ENCODE data around the gene SNX10. TPM values are rescaled to one million over a fixed set of nuclear protein-coding genes. Genes with fewer than 3 reads are reported as not detected.
A peak's percentile ranks its signal among the peaks of the same experiment; 100 is the strongest.

The SNX10 gene
- total and polyA plus RNA-seq, 11 donors = 0.36 to 22.1 (median 1.1) TPM

DNA sequence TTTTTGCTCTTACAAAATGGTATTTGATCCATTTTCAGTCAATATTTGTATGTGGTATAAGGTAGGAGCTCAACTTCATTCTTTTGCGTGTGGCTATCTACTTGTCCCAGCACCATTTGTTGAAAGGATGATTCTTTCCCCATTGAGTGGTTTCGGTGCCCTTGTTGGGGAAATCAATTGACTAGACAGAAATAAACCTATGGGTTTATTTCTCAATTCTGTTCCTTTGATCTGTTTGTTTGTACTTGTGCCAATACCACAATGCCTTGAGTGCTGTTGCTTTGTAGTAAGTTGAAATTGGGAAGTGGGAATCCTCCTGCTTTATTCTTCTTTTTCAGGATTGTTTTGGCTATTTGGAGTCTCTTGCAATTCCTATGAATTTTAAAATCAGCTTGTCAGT lies 41.0 kb downstream of the SNX10 start:
- DNase-seq = no peak
- WGBS, 4 donors = 93 to 98% (median 93%) methylated on average over 2 of the region's 2 CpGs
- Histone ChIP-seq H3K27me3 (no peaks in the 10 kb centered on the region), H3K27ac (no peak overlapping the region), H3K9me3 (peaks cover 0 to 10% (median 0%) of the 10 kb centered on the region in 12 donors), H3K4me3 (no peak overlapping the region), H3K4me1 (peaks cover 0 to 64% (median 0%) of the 10 kb centered on the region in 12 donors), H3K36me3 (no peaks in the 10 kb centered on the region)
- no peak for TF ChIP-seq POLR2A (IDR thresholded peaks at IDR 0.05)
- TF ChIP-seq, protein P1, sequence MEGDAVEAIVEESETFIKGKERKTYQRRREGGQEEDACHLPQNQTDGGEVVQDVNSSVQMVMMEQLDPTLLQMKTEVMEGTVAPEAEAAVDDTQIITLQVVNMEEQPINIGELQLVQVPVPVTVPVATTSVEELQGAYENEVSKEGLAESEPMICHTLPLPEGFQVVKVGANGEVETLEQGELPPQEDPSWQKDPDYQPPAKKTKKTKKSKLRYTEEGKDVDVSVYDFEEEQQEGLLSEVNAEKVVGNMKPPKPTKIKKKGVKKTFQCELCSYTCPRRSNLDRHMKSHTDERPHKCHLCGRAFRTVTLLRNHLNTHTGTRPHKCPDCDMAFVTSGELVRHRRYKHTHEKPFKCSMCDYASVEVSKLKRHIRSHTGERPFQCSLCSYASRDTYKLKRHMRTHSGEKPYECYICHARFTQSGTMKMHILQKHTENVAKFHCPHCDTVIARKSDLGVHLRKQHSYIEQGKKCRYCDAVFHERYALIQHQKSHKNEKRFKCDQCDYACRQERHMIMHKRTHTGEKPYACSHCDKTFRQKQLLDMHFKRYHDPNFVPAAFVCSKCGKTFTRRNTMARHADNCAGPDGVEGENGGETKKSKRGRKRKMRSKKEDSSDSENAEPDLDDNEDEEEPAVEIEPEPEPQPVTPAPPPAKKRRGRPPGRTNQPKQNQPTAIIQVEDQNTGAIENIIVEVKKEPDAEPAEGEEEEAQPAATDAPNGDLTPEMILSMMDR (IDR thresholded peaks at IDR 0.05) = no peak
- intact Hi-C loops (cut with DNase I) = no loop called here
- ATAC-seq = no peak

DNA sequence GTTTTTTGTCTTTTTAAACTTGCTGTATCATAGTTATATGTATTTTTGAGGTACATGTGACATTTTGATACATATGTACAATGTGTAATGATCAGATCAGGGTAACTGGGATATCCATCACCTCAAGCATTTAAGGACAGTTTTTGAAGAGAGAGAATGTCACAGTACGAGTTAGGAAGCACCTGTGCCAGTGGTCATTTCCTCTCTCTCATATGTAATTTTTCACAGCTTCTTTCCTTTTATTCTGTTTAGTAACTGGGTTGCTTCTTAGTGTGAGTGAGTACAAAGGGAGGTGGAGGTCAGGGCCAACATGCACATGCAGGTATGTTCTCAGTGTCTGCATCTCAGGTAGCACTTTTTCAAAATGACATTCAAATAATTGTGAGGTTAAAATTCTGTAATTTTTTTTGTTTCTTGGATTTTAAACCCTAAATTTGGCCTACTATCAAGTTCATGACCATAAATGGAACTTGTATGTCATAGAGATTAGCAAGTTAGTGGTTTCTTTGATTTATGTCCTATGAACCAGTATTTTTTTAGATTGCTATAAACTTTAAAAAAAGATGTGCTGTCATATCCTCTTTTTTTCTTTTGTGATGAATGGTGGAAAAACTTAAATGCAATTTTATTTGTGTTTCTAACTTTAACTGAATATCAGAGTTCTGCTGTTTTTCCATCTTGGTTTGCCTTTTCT lies 42.7 kb downstream of the SNX10 start:
- TF ChIP-seq, protein P1 (IDR thresholded peaks at IDR 0.05) = no peak
- TF ChIP-seq POLR2A (IDR thresholded peaks at IDR 0.05) = no peak

DNA sequence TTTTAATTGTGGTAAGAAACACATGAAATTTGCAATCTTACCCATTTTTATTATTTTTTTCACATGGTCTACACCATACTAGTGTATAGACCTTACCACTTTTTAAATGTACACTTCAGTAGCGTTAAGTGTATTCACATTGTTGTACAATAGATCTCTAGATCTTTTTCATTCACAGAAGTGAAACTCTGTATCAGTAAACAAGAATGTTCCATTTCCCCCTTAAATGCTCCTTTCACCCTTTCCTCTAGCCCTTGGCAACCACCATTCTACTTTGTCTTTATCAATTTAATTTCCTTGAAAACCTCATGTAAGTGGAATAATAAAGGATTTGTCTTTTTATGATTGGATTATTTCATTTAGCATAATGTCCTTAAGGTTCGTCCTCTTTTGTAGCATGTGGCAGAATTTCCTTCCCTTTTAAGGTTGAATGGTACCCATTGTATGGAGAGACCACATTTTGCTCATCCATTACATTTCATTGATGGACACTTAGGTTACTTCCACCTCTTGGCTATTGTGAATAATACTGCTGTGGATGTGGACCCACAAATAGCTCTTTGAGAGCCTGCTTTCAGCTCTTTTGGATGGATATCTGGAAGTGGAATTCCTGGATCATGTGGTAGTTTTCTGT lies 45.7 kb downstream of the SNX10 start:
- Histone ChIP-seq H3K27me3 (peaks cover 0 to 5% (median 0%) of the 10 kb centered on the region in 9 donors), H3K4me1 (peaks cover 0 to 31% (median 0%) of the 10 kb centered on the region in 12 donors), H3K4me3 (no peak overlapping the region), H3K36me3 (no peaks in the 10 kb centered on the region), H3K9me3 (peaks cover 0 to 10% (median 0%) of the 10 kb centered on the region in 12 donors), H3K27ac (peak overlapping the region in 1 of 12 donors; percentile 85)
- no peak for TF ChIP-seq POLR2A (IDR thresholded peaks at IDR 0.05)
- TF ChIP-seq, protein P1 (IDR thresholded peaks at IDR 0.05) = no peak
- intact Hi-C loops (cut with DNase I) = no loop called here
- no peak for ATAC-seq
- 42 to 58% (median 55%) methylated on average over 2 of the region's 2 CpGs for WGBS, 4 donors
- DNase-seq = no peak

More for the DNA sequence above, 42.7 kb downstream of the SNX10 start:
- peaks cover 0 to 10% (median 0%) of the 10 kb centered on the region in 12 donors for H3K9me3 ChIP-seq
- 41 to 63% (median 48%) methylated on average over 1 of the region's 1 CpG for WGBS, 4 donors
- H3K27me3 ChIP-seq = no peaks in the 10 kb centered on the region
- DNase-seq (no peak), ATAC-seq (no peak)
- no peak overlapping the region for H3K4me3 ChIP-seq
- H3K4me1 ChIP-seq = peaks cover 0 to 55% (median 0%) of the 10 kb centered on the region in 12 donors
- no peaks in the 10 kb centered on the region for H3K36me3 ChIP-seq
- H3K27ac ChIP-seq = peak overlapping the region in 1 of 12 donors; percentile 49
- intact Hi-C loops (cut with DNase I) = no loop called here

DNA sequence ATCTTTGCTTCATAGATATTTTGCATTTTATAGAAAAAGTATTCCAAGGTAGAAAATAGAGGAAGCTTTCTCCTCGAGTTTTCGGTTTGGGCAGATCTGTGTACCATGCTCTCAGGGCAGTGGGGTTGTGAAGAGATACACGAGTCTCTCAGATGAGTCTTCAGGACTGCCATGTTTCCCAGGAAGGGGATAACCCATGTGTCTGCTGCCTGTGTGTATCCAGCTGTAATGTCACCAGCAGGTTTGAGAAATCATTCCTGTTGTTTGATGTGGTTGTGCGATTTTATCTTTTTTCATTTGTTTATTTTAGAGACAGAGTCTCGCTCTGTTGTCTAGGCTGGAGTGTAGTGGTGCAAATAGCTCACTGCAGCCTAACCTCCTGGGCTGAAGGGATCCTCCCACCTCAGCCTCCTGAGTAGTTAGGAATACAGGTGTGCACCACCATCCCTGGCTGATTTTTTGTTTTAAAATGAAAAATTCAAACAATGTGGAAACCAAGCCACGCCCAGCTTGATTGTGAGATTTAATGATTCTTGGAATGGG lies 48.9 kb downstream of the SNX10 start:
- DNase-seq = no peak
- 84 to 90% (median 87%) methylated on average over 6 of the region's 6 CpGs for WGBS, 4 donors
- intact Hi-C loops (cut with DNase I) = no loop called here
- H3K4me1 ChIP-seq = peaks cover 0 to 10% (median 0%) of the 10 kb centered on the region in 12 donors
- ATAC-seq = no peak
- TF ChIP-seq, protein P1 (IDR thresholded peaks at IDR 0.05) = no peak
- no peak for TF ChIP-seq POLR2A (IDR thresholded peaks at IDR 0.05)
- H3K27ac ChIP-seq = no peak overlapping the region
- H3K36me3 ChIP-seq = peaks cover 0 to 3% (median 0%) of the 10 kb centered on the region in 9 donors
- H3K27me3 ChIP-seq = peaks cover 0 to 5% (median 0%) of the 10 kb centered on the region in 9 donors
- H3K4me3 ChIP-seq = no peak overlapping the region
- no peaks in the 10 kb centered on the region for H3K9me3 ChIP-seq
